Memory B cell (primary cell): ENCODE results near the gene COMMD7.

Source experiments
- ATAC-seq: fragments of 150-1000 bp; cut with Tn5 transposase; 2 replicates; pipeline ENCODE4 v1.10.0; 2021; ENCODE audit warnings: low read depth, mild to moderate bottlenecking, moderate library complexity
- DNase-seq, 2 donors: peaks; one replicate each; pipeline ENCODE4 v3.0.0; 2022; ENCODE audit warnings: low spot score in 2 of 2
- H3K27ac Mint-ChIP-seq: one replicate; pipeline ENCODE4 v1.8.0; 2022; ENCODE audit warnings: mild to moderate bottlenecking, moderate library complexity, mixed read lengths
- H3K27me3 Mint-ChIP-seq: one replicate; pipeline ENCODE4 v1.8.0; 2022; ENCODE audit warnings: mixed read lengths
- H3K36me3 Mint-ChIP-seq: one replicate; pipeline ENCODE4 v1.8.0; 2022; ENCODE audit warnings: mild to moderate bottlenecking, mixed read lengths
- H3K4me1 Mint-ChIP-seq: one replicate; pipeline ENCODE4 v1.8.0; 2022; ENCODE audit warnings: mixed read lengths
- H3K4me3 Mint-ChIP-seq: one replicate; pipeline ENCODE4 v1.8.0; 2022; ENCODE audit warnings: mild to moderate bottlenecking, moderate library complexity, mixed read lengths
- H3K9me3 Mint-ChIP-seq: one replicate; pipeline ENCODE4 v1.8.0; 2022; ENCODE audit warnings: mixed read lengths

COMMD7 gene

GRCh38 chr20:32743237-32744112, at the start of gene COMMD7:
COMMD7 (minus strand) TSS chr20:32743467; CDS start chr20:32743391, 76 bp downstream.
- Mint-ChIP-seq H3K4me3 (peak within 1 kb of the TSS; percentile 98), H3K27me3 (no peaks in the 10 kb centered on the region), H3K4me1 (peaks cover 20% of the 10 kb centered on the region), H3K27ac (peak within 1 kb of the TSS; percentile 97), H3K9me3 (no peaks in the 10 kb centered on the region), H3K36me3 (no peaks in the 10 kb centered on the region)
- peak; percentile 79 for ATAC-seq
- peak; percentile 60 to 74 for DNase-seq

GRCh38 chr20:32792731-32793458, 49.6 kb upstream of the COMMD7 start:
- Mint-ChIP-seq H3K4me1 (peaks cover 11% of the 10 kb centered on the region), H3K36me3 (no peaks in the 10 kb centered on the region), H3K9me3 (no peaks in the 10 kb centered on the region), H3K27me3 (no peaks in the 10 kb centered on the region), H3K27ac (no peak overlapping the region), H3K4me3 (no peak overlapping the region)
- no peak for DNase-seq
- ATAC-seq: no peak

GRCh38 chr20:32792316-32792715, 49.0 kb upstream of the COMMD7 start:
- no peaks in the 10 kb centered on the region for H3K27me3 Mint-ChIP-seq
- H3K27ac Mint-ChIP-seq: no peak overlapping the region
- ATAC-seq: peak; percentile 82
- no peak overlapping the region for H3K4me3 Mint-ChIP-seq
- peak in 1 of 2 donors; percentile 24 for DNase-seq
- H3K9me3 Mint-ChIP-seq: no peaks in the 10 kb centered on the region
- H3K4me1 Mint-ChIP-seq: peaks cover 11% of the 10 kb centered on the region
- no peaks in the 10 kb centered on the region for H3K36me3 Mint-ChIP-seq

GRCh38 chr20:32790751-32791057, 47.4 kb upstream of the COMMD7 start:
- ATAC-seq: no peak
- no peak for DNase-seq
- Mint-ChIP-seq H3K4me3 (no peak overlapping the region), H3K4me1 (peaks cover 11% of the 10 kb centered on the region), H3K9me3 (no peaks in the 10 kb centered on the region), H3K27ac (no peak overlapping the region), H3K36me3 (no peaks in the 10 kb centered on the region), H3K27me3 (no peaks in the 10 kb centered on the region)

- Mint-ChIP-seq H3K4me3 (no peak overlapping the region), H3K4me1 (peaks cover 11% of the 10 kb centered on the region), H3K27ac (no peak overlapping the region), H3K9me3 (no peaks in the 10 kb centered on the region), H3K27me3 (no peaks in the 10 kb centered on the region), H3K36me3 (no peaks in the 10 kb centered on the region)
- DNase-seq (peak; percentile 62 to 68), ATAC-seq (peak; percentile 77)
Observed at GRCh38 chr20:32789896-32790750, 46.9 kb upstream of the COMMD7 start.

- Mint-ChIP-seq H3K4me3 (no peak overlapping the region), H3K27ac (no peak overlapping the region), H3K9me3 (no peaks in the 10 kb centered on the region), H3K4me1 (peaks cover 6% of the 10 kb centered on the region), H3K36me3 (no peaks in the 10 kb centered on the region), H3K27me3 (no peaks in the 10 kb centered on the region)
- DNase-seq (no peak), ATAC-seq (no peak)
Observed at GRCh38 chr20:32787168-32787567, 43.9 kb upstream of the COMMD7 start.

- DNase-seq (no peak), ATAC-seq (no peak)
- H3K9me3 Mint-ChIP-seq: no peaks in the 10 kb centered on the region
- H3K27me3 Mint-ChIP-seq: no peaks in the 10 kb centered on the region
- H3K4me1 Mint-ChIP-seq: peaks cover 5% of the 10 kb centered on the region
- H3K27ac Mint-ChIP-seq: no peak overlapping the region
- H3K36me3 Mint-ChIP-seq: no peaks in the 10 kb centered on the region
- no peak overlapping the region for H3K4me3 Mint-ChIP-seq
Observed at GRCh38 chr20:32786059-32786760, 42.9 kb upstream of the COMMD7 start.

GRCh38 chr20:32784369-32785080, 41.3 kb upstream of the COMMD7 start:
- Mint-ChIP-seq H3K27me3 (no peaks in the 10 kb centered on the region), H3K4me1 (peaks cover 2% of the 10 kb centered on the region), H3K27ac (no peak overlapping the region), H3K9me3 (no peaks in the 10 kb centered on the region), H3K4me3 (no peak overlapping the region), H3K36me3 (no peaks in the 10 kb centered on the region)
- DNase-seq: no peak
- no peak for ATAC-seq

- no peak for ATAC-seq
Observed at GRCh38 chr20:32780749-32781655, 37.7 kb upstream of the COMMD7 start.

GRCh38 chr20:32780278-32780677, 37.0 kb upstream of the COMMD7 start:
- ATAC-seq: no peak
- Mint-ChIP-seq H3K4me1 (peaks cover 2% of the 10 kb centered on the region), H3K27ac (no peak overlapping the region), H3K36me3 (no peaks in the 10 kb centered on the region), H3K27me3 (no peaks in the 10 kb centered on the region), H3K4me3 (no peak overlapping the region), H3K9me3 (no peaks in the 10 kb centered on the region)
- DNase-seq: no peak

More at GRCh38 chr20:32780749-32781655, 37.7 kb upstream of the COMMD7 start:
- H3K9me3 Mint-ChIP-seq: no peaks in the 10 kb centered on the region
- H3K36me3 Mint-ChIP-seq: no peaks in the 10 kb centered on the region
- H3K27me3 Mint-ChIP-seq: no peaks in the 10 kb centered on the region
- no peak overlapping the region for H3K27ac Mint-ChIP-seq
- peaks cover 2% of the 10 kb centered on the region for H3K4me1 Mint-ChIP-seq
- DNase-seq: no peak
- no peak overlapping the region for H3K4me3 Mint-ChIP-seq

GRCh38 chr20:32779500-32780211, 36.4 kb upstream of the COMMD7 start:
- H3K4me1 Mint-ChIP-seq: peaks cover 2% of the 10 kb centered on the region
- ATAC-seq (no peak), DNase-seq (no peak)
- H3K9me3 Mint-ChIP-seq: no peaks in the 10 kb centered on the region
- no peaks in the 10 kb centered on the region for H3K36me3 Mint-ChIP-seq
- H3K27me3 Mint-ChIP-seq: no peaks in the 10 kb centered on the region
- no peak overlapping the region for H3K4me3 Mint-ChIP-seq
- no peak overlapping the region for H3K27ac Mint-ChIP-seq
